Hair follicle dermal papilla cell (primary cell): ENCODE measurements around the gene PRR29. TPM values are rescaled to one million over a fixed set of nuclear protein-coding genes. Genes with fewer than 3 reads are reported as not detected.

Experiments
- total RNA-seq: library from RNA; depleted of rRNA; stranded (reverse); fragments of >200 nt; gene quantifications from 2 replicates; pipeline ENCODE4 v1.2.3, GENCODE V29; 2012

Gene PRR29
- under 0.01 TPM in 1 of 2 replicates, not detected in the other for total RNA-seq

DNA sequence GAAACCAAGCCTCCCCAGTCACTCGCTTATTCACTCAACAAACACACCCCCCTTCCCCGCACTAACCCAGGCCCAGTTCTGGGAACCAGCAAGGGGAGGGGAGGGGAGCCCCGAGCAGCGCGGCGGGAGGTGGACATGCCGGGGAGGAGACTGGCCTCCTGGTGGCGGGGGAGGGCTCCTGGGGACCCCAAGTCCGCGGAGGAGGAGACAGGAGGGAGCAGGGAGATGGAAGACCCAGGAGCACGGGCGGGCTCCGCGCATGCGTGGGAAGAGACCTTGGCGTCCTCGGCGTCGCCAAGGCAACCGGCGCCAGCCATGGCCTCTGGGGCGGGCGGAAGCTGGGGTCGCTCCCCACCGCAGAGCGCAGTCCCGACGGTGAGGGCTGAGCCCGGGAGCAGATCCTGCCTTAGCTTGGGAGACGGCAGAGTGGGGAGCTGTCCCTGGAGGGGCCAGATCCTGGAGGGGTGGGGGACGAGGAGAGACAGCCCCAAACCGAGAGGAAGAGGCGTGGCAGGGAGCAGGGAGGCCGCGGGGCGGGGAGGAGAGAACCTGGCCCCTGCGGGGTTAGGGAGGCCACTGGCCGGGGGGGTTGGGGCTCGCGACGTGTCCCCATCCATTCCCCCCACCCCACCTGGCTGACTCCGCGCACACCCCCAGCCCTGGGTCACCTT is at the start of gene PRR29:
TSS of gene PRR29 (plus strand) at position 302 of the 671 bp plus-strand sequence. CDS start at position 316, 14 bp downstream.

GRCh38 chr17:63972796-63973195 is 25.4 kb upstream of the PRR29 start, which contains the start of gene SCN4A:
TSS of gene SCN4A (minus strand) at chr17:63972918. CDS start at chr17:63972841, 77 bp downstream.

DNA sequence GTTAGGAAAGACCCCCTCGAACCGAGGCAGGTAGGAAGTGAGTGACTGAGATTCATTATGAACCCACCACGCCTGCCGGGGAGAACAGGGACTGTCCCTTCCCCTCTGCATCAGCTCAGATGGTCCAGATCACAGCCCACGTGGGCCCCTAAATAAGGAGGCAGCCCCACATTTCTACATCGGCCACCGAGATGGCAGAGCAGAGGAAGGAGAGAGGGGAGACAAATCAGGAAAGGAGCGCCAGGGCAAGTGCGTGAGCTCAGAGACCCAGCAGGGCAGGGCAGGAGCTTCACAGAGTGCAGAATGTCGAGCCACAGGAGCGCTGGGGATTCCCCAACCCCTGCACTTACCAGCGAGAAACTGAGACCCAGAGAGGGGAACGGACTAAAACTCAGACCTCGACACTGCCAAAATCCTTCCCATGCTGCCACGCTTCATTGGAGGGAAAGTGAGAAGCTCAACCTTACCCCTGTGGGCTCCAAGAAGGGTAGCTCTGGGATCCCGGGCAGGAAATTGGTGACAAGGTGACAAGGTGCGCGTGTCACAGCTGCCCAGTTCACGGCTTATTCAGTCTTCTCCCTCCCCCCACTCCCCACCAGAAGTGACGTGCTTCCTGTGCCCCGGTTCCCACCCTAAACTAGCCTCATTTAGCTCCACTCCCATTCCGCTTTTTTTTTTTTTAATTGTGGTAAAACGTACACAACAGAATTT is 22.1 kb downstream of the PRR29 start, which contains the start of gene ICAM2:
TSS of gene ICAM2 (minus strand) at position 578 of the 711 bp plus-strand sequence. CDS start 13,942 bp downstream, outside the sequence.

Other genes with a start within 250 kb of the PRR29 start
- 47.6 and 51.0 TPM in 2 replicates for gene CCDC47, start 224.8 kb upstream of the PRR29 start, total RNA-seq
- gene DDX42, start 224.2 kb upstream of the PRR29 start, total RNA-seq: 66.4 and 72.7 TPM in 2 replicates
- gene PSMC5, start 170.9 kb upstream of the PRR29 start, total RNA-seq: 30.3 and 36.3 TPM in 2 replicates
- gene FTSJ3, start 170.7 kb upstream of the PRR29 start, total RNA-seq: 29.5 and 44.5 TPM in 2 replicates
- 92.8 and 99.9 TPM in 2 replicates for gene SMARCD2, start 155.7 kb upstream of the PRR29 start, total RNA-seq
- not detected in 2 replicates for gene CSH2, start 124.7 kb upstream of the PRR29 start, total RNA-seq
- not detected in 2 replicates for gene GH2, start 116.4 kb upstream of the PRR29 start, total RNA-seq
- not detected in 2 replicates for gene CSH1, start 101.8 kb upstream of the PRR29 start, total RNA-seq
- gene CSHL1, start 87.1 kb upstream of the PRR29 start, total RNA-seq: not detected in 2 replicates
- gene GH1, start 79.5 kb upstream of the PRR29 start, total RNA-seq: not detected in 2 replicates
- gene CD79B, start 66.0 kb upstream of the PRR29 start, total RNA-seq: 0.16 and 0.24 TPM in 2 replicates
- under 0.01 TPM in 1 of 2 replicates, not detected in the other for gene SCN4A, start 25.4 kb upstream of the PRR29 start, total RNA-seq
- gene ICAM2, start 22.3 kb downstream of the PRR29 start, total RNA-seq: 0.73 and 1.5 TPM in 2 replicates
- 8.7 and 11.2 TPM in 2 replicates for gene ERN1, start 131.8 kb downstream of the PRR29 start, total RNA-seq